Measurements from ENCODE around the gene AATK.

Gene AATK

DNA sequence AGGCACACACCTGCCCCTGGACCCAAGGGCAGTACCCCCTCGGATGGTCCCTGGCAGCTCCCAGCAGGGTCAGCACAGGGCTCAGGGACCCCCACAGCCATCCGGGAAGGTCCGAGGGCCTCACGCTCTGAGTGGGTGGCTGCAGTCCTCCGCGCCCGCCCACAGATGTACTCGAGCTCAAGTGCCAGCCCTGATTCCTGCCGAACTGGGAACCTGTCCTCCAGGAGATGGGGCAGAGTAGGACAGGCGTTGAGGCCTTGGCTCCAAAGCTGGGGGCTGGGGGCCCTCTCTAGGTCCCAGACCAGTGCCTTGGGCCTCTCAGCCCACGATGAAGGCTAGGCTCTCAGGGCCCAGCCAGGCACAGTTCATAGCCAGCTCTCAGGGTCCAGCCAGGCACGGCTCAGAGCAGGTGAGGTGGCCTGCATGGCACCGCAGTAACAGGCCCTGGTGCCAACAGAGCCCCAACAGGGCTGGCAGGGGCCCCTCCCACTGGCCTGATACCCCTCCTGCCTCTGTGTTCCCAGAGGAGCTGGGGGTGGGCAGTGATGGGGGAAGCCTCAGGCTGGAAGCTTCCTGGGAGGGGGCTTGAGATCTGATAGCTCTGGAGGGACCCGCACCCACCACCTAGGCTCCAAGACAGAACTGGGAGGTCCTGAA, 36.2 kb downstream of the AATK start:
- H3K4me3 ChIP-seq (ENCODE audit: low read depth, low read length) = no peak overlapping the region

DNA sequence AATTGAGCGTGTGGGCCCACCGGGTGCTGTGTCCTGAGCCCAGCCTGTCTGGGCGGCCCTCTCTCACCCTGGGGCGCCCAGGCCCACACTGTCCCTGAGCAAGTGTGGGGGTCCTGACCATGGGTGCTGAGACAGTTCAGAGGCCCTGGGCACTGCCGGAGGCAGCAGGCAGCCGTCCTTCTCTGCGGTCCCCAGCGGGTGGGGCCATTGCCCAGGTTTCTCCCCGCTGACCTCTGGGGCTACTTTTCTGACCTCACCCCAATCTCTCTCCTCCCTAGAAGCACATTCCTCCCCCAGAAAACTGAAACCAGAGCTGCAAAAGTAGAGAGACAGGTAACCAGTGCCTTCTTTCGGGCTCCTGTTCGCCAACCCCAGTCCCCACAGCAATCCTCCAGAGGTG, 36.7 kb downstream of the AATK start:
- no peak overlapping the region for H3K4me3 ChIP-seq (ENCODE audit: low read depth, low read length)

DNA sequence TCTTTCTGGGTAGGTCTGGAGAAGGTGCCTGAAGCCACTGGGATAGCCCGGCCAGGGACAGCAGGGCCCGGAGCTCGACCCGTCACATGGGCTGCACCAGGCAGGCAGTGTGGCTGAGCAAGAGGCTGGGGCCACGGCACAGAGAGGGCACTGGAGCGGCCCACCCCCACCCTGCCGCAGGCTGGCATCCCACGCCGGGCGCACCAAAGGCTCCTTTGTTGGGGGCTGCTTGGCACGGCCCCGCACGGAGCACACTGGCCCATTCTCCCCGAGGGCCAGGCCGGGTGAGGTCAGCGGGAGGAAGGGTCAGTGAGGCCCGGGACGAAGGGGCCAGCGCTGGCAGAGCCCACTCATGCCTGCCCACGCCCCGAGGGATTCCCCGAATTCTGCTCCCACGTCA, 37.2 kb downstream of the AATK start:
- H3K4me3 ChIP-seq (ENCODE audit: low read depth, low read length) = no peak overlapping the region

DNA sequence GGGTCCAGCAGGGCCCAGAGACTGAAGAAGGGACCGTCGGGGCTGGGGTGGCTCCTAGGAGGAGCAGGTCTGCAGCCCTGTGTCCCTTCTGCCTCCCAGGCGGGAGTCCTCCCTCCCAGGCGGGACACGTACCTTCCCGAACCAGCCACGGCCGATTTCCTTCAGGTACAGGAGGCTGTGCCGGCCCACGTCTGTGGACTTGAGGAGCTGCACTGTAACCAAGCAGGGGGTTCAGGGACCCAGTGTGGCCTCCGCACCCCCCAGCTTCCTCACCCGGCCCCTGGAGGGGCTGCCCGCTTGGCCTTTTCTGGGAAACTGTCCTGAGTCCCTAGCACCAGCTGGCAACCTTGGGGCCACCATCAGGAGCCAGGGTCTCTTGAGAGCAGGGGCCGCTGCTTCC, 37.7 kb downstream of the AATK start:
- H3K4me3 ChIP-seq (ENCODE audit: low read depth, low read length) = no peak overlapping the region

DNA sequence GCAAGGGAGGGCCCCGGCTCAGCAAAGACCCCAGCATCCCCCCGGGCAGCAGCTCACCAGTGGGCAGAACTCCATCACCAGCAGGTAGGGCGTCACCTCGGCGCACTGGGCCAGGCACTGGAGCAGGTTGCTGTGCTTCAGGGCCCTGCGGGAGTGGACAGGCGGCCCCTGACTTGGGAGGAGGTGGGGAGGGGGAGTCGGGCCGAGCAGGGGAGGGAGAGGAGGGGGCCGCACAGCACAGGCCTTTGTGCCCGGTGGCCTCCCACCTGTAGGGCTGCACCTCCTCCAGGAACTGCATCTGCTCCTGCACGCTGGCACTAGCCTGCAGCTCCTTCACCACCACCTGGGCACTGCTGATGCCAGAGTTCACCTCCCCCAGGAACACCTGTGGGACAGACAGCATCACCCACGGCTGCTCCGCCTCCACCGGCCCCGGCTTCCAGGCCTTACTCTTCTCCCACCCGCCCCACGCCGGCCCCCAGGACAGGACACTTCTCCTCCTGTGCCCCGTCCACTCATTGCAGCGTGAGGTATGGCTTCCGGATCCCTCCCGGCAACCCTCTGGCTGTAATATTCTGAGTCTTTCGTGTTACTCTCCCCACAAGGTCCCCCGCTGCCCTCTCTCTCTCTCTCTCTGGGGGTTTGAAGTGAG, 38.4 kb downstream of the AATK start:
- H3K4me3 ChIP-seq (ENCODE audit: low read depth, low read length) = no peak overlapping the region

DNA sequence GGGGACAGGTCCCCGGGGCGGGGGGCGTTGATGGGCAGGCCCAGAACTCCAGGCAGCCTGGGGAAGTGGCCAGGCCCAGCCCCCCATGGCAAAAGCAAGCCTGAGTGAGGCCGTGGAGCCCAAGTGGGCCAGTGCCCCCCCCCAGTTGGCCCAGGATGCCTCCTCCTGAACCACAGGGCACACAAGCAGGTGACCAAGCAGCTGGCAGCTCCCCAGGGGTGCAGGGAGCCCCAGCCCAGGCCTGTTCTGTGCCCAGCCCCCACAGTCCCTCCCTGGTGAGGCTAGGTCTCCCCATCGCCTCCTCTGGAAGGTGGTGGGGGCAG, 38.9 kb downstream of the AATK start:
- H3K4me3 ChIP-seq (ENCODE audit: low read depth, low read length) = no peak overlapping the region

DNA sequence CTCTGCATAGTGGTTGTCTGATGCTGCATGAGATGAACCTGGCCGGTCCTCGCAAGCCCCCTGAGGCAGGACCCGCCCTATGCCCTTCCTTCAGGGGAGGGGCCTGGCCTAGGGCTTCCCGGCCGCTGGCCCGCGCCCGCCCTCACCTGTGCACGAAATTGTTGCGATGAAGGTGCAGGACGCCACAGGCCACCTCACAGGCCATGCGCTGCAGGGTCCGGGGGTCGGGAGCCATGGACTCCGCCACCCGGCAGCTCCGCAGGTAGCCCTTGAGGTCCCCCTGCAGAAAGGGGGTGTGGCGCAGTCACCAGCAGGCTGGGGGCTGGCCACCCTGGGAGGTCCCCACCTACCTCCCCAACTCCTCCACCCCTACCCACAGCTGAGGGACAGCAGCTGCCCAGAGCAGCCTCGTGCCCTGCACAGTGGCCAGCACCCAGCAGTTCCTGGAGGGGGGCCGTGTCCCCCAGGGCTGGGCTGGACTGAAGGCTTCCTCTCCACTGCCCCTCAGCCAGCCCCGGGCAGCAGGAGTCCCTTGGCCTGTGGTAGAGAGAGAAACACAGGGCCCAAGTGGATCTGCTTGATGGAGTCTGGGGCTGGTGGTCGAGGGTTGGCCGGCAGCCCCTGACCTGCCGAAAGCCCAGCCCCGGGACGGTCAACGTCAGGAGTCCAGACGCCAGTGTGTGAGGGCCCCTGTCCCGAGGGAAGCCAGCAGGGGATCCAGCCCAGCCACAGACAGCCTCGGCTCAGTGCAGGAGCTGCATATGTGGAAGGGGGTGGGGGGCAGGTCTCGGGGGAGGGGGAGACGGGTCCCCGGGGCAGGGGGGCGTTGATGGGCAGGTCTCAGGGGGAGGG, 39.5 kb downstream of the AATK start:
- no peak overlapping the region for H3K4me3 ChIP-seq (ENCODE audit: low read depth, low read length)

DNA sequence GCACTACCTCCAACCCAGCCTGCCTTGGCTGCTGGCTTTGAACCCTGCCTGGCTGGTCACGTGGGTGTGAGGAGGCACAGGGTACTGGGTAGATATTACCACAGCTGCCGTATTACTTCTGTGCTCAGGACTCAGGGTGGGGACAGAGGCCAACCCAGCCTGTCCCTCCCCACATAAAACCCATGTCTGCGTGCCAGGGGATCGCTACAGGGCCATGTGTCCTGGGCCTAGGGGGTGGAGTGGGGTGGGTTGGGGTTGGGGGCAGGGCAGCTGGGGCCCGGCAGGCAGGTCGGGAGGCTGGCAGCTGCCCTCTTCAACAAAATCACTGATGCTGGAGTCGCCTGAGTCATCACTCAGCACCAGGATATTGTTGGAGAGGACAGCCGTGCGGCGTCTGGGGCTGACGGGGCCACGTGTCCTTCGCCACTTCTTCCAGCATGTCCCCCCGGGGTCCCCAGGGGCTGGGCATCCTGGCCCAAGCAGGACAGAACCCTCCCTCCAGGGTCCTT, 40.4 kb downstream of the AATK start:
- H3K4me3 ChIP-seq (ENCODE audit: low read depth, low read length) = no peak overlapping the region

DNA sequence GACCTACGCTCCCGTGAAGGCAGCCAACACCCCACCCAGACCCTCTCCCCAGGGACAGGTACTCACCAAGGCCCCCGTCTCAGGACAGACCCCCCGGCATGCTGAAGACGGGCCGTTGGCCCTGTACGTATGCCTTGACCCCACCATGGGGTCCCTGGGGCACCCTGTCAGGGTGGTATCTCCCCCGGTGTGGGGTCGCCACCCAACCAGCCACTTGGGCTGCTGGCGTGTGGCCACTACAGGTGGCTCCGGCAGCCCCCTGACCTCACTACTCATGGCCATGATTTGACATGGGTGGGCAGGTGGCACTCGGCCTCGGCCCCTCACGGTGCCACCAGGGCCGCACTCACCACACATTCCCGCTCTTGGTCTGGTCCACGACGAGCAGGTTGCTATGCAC, 41.6 kb downstream of the AATK start:
- H3K4me3 ChIP-seq (ENCODE audit: low read depth, low read length) = no peak overlapping the region

DNA sequence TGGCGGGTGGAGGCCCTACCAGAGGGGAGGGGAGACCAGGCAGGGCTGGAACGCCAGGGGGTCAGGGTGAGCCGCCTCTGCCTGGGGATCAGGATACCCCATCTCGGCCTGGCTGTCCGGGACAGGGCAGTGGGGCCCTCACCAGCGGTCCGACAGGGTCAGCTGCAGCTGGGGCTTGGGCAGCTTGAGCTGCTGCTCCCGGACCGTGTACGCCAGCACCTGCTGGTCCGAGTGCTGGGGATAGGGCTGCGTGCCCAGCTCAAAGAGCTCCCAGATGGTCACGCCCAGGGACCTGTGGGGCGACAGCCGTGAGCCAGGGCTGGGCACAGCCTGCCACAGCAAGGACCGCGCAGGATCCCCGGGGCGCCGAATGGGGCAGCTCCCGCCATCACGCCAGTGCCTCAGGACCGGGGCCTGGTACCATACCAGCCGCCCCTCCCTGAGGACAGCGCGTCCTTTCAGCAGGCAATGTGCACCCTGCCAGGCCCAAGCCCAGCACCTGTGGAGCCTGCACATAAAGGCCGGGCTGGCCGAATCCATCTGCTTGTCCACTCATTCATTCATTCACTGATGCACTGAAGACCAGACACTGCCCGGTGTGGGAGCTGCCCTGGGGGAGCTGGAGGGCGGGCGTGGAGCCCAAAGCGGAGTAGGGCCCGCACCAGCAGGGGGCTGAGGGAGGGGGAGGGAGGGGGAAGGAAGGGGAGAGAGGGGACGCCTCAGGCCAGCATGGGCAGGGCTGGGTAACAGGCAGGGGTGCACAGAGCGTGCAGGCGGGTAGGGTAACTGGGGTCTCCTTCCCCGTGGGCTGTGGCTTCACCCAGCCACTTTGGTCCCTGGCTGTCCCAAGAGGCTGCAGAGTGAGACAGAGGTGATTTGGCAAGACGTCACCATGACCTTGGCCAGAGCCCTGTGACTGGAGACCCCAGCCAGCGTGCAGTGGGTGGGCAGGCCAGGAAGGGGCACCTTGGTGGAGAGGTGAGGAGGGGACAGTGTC, 42.7 kb downstream of the AATK start:
- H3K4me3 ChIP-seq (ENCODE audit: low read depth, low read length) = no peak overlapping the region

DNA sequence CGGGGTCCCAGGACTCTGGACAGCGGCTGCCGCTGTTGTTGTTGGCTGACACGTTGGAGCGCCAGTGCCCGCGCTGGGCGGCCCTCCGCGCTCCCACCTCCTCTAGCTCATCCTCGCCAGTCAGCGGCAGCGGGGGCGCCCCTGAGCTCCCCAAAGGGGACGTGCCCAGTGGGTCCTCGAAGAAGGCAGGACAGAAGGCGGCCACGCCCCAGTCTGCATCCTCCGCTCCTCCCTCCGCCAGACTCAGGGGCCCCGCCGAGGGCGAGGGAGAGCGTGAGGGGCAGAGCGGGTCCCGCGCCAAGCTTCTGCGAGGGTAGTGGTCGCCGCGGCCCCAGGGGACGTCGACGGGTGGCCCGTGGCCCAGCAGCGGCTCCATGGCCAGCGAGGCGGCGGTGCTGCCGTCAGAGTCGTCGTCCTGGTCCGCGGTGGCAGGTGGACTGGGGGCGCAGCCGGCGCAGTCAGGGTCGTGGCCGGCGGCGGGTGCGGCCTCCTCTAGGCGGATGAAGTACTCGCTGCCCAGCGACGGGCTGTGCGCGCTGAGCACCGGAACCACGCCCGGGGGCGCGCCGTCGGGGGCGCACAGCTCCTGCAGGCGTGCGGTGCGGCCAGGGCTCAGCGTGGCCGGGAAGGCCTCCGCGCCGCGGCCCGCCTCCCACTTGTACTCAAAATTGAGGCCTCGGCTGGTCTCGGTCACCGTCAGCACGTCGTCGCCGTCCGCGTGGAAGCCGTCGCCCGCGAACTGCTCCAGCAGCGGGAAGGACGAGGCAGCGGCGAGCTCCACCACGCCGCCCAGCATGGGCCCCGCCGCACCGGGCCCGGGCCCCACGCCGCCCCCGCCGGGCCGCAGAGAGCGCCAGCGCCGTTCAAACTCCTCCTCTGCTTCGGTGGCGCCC, 43.9 kb downstream of the AATK start:
- no peak overlapping the region for H3K4me3 ChIP-seq (ENCODE audit: low read depth, low read length)

DNA sequence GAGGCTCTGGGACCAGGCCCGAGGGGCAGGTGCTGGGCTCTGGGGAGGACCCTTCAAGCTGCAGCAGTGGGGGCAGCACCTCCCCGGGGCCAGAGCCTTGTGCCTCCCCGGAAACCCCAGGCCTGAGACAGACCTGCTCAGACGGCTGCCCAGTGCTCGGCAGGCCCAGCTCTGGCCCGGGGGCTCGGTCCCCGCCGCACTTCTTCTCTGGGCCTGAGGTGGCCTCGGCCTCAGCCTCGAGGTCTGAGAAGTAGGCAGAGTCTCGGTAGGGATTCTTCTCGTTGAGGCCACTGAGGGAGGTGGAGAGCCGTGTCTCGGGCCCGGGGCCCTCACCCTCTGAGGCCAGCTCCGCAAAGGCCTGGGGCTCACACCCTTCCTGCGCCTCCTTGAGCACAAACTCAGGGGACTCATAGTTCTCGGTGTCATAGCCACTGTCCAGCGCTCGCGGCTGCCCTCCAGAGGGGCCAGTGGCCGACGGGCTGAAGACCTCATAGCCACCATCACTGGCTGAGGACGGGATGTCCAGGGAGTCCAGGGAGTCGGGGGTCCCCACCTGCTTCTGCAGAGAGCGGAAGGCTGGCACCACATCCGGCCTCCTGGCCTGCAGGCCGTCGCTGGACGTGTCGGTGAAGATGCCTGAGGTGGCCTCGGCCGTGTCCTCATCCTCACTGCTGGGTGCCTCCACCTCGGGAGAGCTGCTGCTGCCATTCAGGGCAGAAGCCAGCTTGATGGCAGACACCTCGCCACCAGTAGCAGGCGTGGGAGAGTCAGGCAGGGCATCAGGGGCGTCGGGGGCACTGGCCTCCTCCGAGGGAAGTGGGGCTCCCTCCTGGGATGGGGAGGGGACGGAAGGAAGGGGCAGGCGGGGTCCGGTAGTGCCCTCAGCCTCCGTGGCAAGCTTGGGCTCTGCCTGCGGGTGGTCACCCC, 45.1 kb downstream of the AATK start:
- no peak overlapping the region for H3K4me3 ChIP-seq (ENCODE audit: low read depth, low read length)

DNA sequence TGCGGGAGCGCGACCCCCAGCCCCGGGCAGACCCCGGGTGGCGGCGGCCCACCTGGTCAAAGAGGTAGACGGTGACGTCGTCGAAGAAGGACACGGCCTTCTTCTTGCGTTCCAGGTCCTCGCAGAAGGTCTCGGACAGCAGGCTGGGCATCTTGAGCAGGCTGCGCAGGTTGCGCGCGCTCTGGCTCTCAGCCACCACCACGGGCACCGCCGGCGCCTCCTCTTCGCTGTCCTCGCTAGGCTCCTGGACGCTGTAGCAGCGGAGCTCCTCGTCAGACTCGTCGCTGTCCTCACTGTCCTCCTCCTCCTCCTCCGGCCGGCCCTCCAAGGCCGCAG, 45.9 kb downstream of the AATK start:
- no peak overlapping the region for H3K4me3 ChIP-seq (ENCODE audit: low read depth, low read length)

DNA sequence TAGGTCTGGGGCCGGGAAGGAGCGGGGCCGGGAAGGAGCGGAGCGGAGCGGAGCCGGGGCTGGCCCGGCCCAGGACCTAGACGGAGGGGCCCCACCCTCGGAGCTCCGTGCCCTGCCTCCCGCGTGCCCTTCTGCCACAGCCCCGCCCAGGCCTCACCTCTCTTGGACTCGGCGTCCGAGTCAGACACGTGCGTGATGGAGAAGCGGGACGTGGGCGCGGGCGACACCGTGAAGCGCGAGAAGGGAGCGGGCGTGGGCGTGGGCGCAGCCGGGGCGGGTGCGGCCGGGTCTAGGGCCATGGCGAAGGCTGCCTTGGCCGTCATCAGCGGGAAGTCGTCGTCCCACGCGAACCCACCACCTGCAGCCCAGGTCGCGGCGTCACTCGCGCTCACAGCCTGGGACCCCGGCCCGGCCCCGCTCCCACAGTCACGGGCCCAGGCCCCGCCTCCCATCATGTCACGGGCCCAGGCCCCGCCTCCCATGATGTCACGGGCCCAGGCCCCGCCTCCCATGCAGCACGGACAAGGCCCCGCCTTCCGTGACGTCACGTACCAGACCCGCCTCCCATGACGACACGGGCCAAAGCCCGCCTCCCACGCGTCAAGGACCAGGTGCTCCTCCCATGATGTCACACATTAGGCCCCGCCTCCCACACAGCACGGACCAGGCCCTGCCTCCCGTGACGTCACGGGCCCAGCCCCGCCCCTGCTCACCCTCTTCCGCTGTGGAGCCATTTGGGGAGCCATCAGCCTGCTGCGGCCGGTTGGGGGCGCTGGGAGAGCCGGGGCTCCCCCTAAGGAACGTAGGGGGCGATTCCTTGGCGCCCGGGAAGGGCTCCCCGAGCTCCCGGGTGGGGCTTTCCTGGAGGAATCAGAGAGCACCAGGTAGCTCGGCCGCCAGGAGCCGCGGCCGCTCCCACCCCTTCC, 46.5 kb downstream of the AATK start:
- H3K4me3 ChIP-seq (ENCODE audit: low read depth, low read length) = peak overlapping the region; percentile 37

DNA sequence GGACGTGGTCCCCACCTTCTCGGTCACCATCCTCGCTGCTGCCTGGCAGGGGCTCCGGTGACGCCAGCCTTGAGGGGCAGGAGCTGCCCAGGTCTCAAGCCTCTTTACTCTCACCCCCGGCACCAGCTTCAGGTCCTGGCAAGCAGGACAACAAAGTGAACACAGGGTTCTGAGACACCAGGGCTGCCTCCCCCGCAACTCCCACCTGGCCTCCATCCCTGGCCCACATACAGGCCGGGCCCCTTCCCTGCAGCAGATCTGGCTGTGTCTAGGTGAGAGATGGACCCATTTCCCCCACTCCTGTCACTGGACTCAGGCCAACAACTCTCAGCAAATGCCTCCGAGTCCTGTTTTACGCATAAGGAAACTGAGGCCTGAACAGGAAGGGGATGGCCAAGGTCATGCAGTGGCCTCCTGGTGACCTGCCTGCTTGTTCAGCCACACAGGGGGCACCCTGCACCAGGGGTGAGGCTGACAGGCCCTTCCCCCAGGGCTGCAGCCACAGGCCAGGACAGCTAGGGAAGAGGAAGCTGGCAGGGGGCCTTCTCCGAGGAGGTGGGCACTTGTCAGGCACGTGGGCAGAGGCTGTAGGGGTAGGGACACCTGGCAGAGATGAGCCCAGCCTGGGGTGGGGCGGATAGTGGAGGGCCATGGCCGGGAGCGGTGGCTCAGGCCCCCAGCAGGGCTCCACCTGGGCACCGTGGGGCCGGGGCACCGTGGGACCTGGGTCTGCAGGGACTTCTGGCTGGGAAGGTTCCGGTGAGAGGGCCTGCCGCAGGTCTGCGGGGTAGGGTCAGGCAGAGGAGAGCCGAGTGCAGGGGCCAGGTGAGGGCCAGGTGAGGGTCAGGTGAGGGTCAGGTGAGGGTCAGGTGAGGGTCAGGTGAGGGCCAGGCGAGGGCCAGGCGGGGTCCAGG, 47.5 kb downstream of the AATK start:
- no peak overlapping the region for H3K4me3 ChIP-seq (ENCODE audit: low read depth, low read length)

DNA sequence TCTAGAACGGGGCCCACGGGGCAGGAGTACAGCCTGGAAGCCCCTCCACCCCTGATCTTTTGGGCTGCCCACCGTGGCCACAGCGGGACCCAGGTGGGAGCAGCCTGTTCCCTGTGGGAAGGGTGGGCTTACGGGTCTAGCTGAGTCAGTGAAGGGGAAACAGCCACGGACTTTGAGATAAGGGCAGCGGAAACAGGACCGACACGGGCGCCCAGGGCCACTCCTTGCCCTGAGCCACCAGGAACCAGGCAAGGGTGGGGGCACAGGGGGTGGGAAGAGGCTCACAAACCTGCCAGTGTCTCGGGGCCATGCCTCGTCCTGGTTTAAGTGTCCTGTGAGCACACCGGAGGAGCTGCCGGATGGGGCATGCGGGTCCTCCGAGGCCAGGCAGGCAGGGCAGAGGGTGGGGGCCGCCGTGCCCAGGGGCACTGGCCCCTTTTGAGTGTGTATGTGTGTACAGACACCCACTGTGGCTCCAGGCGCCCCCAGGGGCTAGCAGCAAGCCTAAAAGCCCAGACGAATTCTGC, 48.3 kb downstream of the AATK start:
- no peak overlapping the region for H3K4me3 ChIP-seq (ENCODE audit: low read depth, low read length)

DNA sequence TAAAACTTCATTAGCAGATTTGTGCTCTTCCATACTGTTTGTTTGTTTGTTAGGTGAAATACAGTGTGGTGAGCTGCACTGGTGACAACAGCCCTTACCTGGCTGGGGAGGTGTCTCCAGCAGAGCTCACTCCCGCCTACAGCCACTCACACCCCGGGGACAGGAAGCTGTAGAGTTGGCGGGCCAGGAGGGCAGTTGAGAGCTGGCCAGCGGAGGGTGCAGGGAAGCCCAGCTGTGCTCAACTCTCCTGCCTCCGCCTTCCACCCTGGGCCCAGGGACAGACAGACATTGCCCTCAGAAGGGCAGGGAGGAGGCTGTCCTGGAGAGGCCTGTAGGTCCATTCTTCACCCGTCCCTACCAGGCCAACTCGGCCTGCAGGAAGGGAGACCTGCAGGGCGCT, 49.3 kb downstream of the AATK start:
- no peak overlapping the region for H3K4me3 ChIP-seq (ENCODE audit: low read depth, low read length)
